ENCODE results near the gene IL17REL.

The IL17REL gene

GRCh38 chr22:49969751-49970527, 42.6 kb downstream of the IL17REL start:
- no peak overlapping the region for H3K4me3 ChIP-seq (ENCODE audit: low read depth, low read length)
- TF ChIP-seq, protein P1, sequence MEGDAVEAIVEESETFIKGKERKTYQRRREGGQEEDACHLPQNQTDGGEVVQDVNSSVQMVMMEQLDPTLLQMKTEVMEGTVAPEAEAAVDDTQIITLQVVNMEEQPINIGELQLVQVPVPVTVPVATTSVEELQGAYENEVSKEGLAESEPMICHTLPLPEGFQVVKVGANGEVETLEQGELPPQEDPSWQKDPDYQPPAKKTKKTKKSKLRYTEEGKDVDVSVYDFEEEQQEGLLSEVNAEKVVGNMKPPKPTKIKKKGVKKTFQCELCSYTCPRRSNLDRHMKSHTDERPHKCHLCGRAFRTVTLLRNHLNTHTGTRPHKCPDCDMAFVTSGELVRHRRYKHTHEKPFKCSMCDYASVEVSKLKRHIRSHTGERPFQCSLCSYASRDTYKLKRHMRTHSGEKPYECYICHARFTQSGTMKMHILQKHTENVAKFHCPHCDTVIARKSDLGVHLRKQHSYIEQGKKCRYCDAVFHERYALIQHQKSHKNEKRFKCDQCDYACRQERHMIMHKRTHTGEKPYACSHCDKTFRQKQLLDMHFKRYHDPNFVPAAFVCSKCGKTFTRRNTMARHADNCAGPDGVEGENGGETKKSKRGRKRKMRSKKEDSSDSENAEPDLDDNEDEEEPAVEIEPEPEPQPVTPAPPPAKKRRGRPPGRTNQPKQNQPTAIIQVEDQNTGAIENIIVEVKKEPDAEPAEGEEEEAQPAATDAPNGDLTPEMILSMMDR (IDR thresholded peaks at IDR 0.05; ENCODE audit: low read depth, low read length, missing control alignments) = no peak
- in situ Hi-C loops (cut with HindIII; ENCODE audit: low sequenced_read_pairs) = no loop called here
- no peak for DNase-seq (ENCODE audit: low read depth)

GRCh38 chr22:49968831-49969661, 43.5 kb downstream of the IL17REL start:
- TF ChIP-seq, protein P1 (IDR thresholded peaks at IDR 0.05; ENCODE audit: low read depth, low read length, missing control alignments) = no peak
- in situ Hi-C loops (cut with HindIII; ENCODE audit: low sequenced_read_pairs) = no loop called here
- no peak overlapping the region for H3K4me3 ChIP-seq (ENCODE audit: low read depth, low read length)
- DNase-seq (ENCODE audit: low read depth) = no peak

GRCh38 chr22:49968313-49968830, 44.2 kb downstream of the IL17REL start:
- H3K4me3 ChIP-seq (ENCODE audit: low read depth, low read length) = no peak overlapping the region
- in situ Hi-C loops (cut with HindIII; ENCODE audit: low sequenced_read_pairs) = no loop called here
- TF ChIP-seq, protein P1 (IDR thresholded peaks at IDR 0.05; ENCODE audit: low read depth, low read length, missing control alignments) = no peak
- DNase-seq (ENCODE audit: low read depth) = no peak

DNA sequence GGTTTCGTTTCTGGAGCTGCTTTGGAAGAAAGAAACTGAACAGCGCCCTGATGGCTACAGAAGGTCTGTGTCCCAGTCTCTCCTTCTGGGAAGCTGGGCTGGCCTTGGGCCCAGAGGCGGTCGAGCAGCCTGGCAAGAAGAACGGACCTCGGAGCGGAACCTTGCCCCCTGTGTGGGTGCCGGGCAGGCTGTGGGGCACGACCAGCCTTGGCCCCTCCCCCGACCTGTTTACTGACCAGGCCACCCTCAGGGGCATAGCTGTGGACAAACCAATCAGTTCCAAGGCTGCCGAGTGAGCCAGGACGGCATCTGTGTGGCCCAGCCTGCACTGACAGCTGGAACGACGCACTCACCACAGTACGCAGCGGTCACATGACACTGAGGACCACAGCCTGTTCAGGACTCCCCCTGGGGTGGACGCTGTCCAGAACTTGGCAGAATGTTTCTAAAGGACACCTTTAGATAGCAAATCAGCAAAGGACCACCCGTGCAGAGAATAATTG, 44.8 kb downstream of the IL17REL start:
- in situ Hi-C loops (cut with HindIII; ENCODE audit: low sequenced_read_pairs) = no loop called here

DNA sequence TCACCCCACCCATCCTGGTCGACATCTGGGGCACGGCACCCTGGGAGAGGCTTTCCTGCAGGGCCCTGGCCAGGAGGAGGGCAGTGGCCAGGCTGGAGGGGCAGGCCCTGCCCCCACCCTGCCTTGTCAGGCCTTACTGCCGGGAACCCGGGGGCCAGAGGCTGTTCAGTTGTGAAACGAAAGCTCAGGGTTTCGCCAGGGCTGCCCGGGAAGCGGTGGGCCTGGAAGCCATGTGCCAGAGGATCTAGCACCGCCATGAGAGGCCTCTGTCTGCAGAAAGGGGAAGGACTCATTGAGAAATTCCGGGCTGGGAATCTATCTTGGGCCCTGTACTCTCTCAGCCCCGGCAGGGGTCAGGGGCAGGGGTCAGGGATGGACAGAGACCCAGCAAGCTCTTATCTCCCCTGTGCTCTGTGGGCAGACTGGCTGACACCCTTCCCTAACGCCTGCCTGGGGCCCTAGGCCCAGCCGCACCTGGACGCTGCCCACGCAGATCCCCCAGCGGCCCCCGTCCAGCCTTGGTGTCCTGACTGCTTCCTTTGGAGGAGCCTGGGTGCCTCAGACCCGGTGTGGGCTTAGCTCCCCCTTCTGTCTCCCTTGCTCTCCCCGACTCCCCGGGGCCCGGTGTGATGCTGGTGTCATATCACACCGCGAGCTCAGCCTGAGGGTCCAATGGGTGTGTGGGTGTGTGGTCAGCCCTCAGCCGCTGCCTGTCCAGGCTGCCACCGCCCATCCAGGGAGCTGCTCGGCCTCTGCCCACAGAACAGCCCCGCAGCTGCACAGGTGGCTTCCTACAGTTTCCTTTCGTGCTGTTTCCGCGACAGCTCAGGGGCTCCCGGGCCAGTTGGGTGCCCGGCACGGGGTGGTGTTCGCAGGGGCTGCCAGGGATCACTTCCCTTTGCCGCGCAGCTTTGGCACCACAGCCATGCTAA, 45.5 kb downstream of the IL17REL start:
- no peak overlapping the region for H3K4me3 ChIP-seq (ENCODE audit: low read depth, low read length)
- no peak for DNase-seq (ENCODE audit: low read depth)
- TF ChIP-seq, protein P1 (IDR thresholded peaks at IDR 0.05; ENCODE audit: low read depth, low read length, missing control alignments) = no peak
- in situ Hi-C loops (cut with HindIII; ENCODE audit: low sequenced_read_pairs) = no loop called here

More for the DNA sequence above, 44.8 kb downstream of the IL17REL start:
- H3K4me3 ChIP-seq (ENCODE audit: low read depth, low read length) = no peak overlapping the region
- DNase-seq (ENCODE audit: low read depth) = no peak
- TF ChIP-seq, protein P1 (IDR thresholded peaks at IDR 0.05; ENCODE audit: low read depth, low read length, missing control alignments) = no peak

Data from astrocyte of the cerebellum (primary cell).